ENCODE data around the gene PLEKHJ1. TPM values are rescaled to one million over a fixed set of nuclear protein-coding genes. Genes with fewer than 3 reads are reported as not detected.

The PLEKHJ1 gene
- total and polyA plus RNA-seq, 8 donors = 34.3 to 101 (median 43.7) TPM

GRCh38 chr19:2235381-2236063 lies 607 bp downstream of the PLEKHJ1 start:
- TF ChIP-seq CTCF (IDR thresholded peaks at IDR 0.05) = no peak
- peaks cover 12 to 37% (median 30%) of the 10 kb centered on the region in 3 donors for H3K4me1 ChIP-seq
- H3K36me3 ChIP-seq = peaks cover 0 to 15% (median 0%) of the 10 kb centered on the region in 3 donors
- ATAC-seq (peak; percentile 6 to 50 (median 28)), FAIRE-seq (no peak), DNase-seq (peak in 4 of 6 donors; percentile 76 to 80 (median 78))
- H3K4me3 ChIP-seq = peak overlapping the region; percentile 82 to 96 (median 94)
- intact Hi-C loops (cut with DNase I) = loop anchor here in 1 of 3 donors (5.0 to 10.0 kb wide), 2 partner anchors 37 to 81 kb away; partner anchors contain the start of gene AP3D1
- WGBS, 2 donors = 0 to 1% methylated on average over 34 to 48 of the region's 48 CpGs
- H3K27me3 ChIP-seq = no peaks in the 10 kb centered on the region
- H3K27ac ChIP-seq = peak overlapping the region; percentile 96 to 100 (median 98)
- no peaks in the 10 kb centered on the region for H3K9me3 ChIP-seq

GRCh38 chr19:2234996-2235380 lies 1.1 kb downstream of the PLEKHJ1 start:
- Histone ChIP-seq H3K27ac (peak overlapping the region; percentile 96 to 100 (median 98)), H3K27me3 (no peaks in the 10 kb centered on the region), H3K4me1 (peaks cover 12 to 34% (median 29%) of the 10 kb centered on the region in 3 donors), H3K4me3 (peak overlapping the region; percentile 82 to 96 (median 94)), H3K9me3 (no peaks in the 10 kb centered on the region), H3K36me3 (peaks cover 0 to 20% (median 4%) of the 10 kb centered on the region in 3 donors)
- DNase-seq (no peak), FAIRE-seq (no peak), ATAC-seq (no peak)
- WGBS, 2 donors = 34 to 46% methylated on average over 6 of the region's 6 CpGs
- intact Hi-C loops (cut with DNase I) = loop anchor here in 1 of 3 donors (5.0 to 10.0 kb wide), 2 partner anchors 37 to 80 kb away; partner anchors contain the start of gene AP3D1
- TF ChIP-seq CTCF (IDR thresholded peaks at IDR 0.05) = no peak

GRCh38 chr19:2233601-2234280 lies 2.4 kb downstream of the PLEKHJ1 start:
- ATAC-seq = no peak
- peaks cover 12 to 21% (median 20%) of the 10 kb centered on the region in 3 donors for H3K4me1 ChIP-seq
- no peaks in the 10 kb centered on the region for H3K27me3 ChIP-seq
- no peak for DNase-seq
- 90 to 91% methylated on average over 25 of the region's 25 CpGs for WGBS, 2 donors
- H3K4me3 ChIP-seq = no peak overlapping the region
- FAIRE-seq = no peak
- no peaks in the 10 kb centered on the region for H3K9me3 ChIP-seq
- no peak overlapping the region for H3K27ac ChIP-seq
- intact Hi-C loops (cut with DNase I) = loop anchor here in 1 of 3 donors (10.0 kb wide), 1 partner anchor 79 kb away; the partner anchor contains the start of gene AP3D1
- peaks cover 0 to 33% (median 6%) of the 10 kb centered on the region in 3 donors for H3K36me3 ChIP-seq
- no peak for TF ChIP-seq CTCF (IDR thresholded peaks at IDR 0.05)

GRCh38 chr19:2232286-2233151 lies 3.6 kb downstream of the PLEKHJ1 start:
- no peak overlapping the region for H3K4me3 ChIP-seq
- ATAC-seq (no peak), DNase-seq (no peak), FAIRE-seq (no peak)
- no peak overlapping the region for H3K27ac ChIP-seq
- peaks cover 0 to 43% (median 6%) of the 10 kb centered on the region in 3 donors for H3K36me3 ChIP-seq
- no peak for TF ChIP-seq CTCF (IDR thresholded peaks at IDR 0.05)
- no peaks in the 10 kb centered on the region for H3K9me3 ChIP-seq
- intact Hi-C loops (cut with DNase I) = loop anchor here in 1 of 3 donors (10.0 kb wide), 1 partner anchor 78 kb away; the partner anchor contains the start of gene AP3D1
- WGBS, 2 donors = 83 to 89% methylated on average over 30 of the region's 30 CpGs
- peaks cover 1 to 10% (median 8%) of the 10 kb centered on the region in 3 donors for H3K4me1 ChIP-seq
- H3K27me3 ChIP-seq = no peaks in the 10 kb centered on the region

All from pancreas (tissue), 10 donors.